GM11168 (cell line): ENCODE data around the gene STIL.
"Not testable (repeated sequence)": the region's sequence is repeated elsewhere in the genome, so short reads cannot be mapped to it uniquely, and the experiment has no call there.

Experiments
- in situ Hi-C: fragments of 300-500 bp; cut with MboI; formaldehyde crosslinking; loops from one replicate; pipeline ENCODE4 v1.12.0; 2022; ENCODE audit warnings: low sequenced_read_pairs; ENCODE audit not compliant: unreplicated experiment

The STIL gene

DNA sequence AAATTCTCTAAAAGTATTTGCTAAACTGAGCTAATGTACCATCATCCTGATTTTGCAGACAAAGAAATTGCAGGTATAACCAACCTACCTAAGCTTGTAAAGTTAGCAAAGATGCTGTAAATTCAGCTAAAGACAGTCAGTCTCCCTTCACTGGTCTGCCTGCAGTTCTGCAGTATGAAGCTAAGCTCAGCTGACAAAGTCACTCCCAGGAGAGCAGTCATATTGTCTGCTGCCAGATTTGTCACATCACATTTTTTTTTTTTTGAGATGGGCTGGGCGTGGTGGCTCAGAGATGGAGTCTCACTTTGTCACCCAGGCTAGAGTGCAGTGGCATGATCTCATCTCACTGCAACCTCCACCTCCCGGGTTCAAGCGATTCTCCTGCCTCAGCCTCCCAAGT lies 10.7 kb upstream of the STIL start:
- in situ Hi-C loops: no loop called here

DNA sequence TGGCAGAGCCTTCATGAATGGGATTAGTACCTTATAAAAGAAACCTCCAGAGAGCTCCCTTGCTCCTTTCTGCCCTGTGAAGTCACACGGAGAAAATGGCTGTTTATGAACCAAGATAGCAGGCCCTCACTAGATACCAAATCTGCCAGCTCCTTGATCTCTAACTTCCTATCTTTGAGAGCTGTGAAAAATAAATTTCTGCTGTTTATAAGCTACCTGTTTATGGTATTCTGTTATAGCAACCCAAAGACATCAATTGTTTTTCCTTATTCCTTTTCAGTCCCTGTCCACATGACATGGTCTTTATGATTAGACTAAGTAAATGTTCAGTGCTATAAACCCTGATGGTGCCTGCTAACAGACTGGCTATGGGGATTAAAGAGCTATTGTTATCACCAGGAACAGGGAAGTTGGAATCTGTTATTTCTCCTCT lies 9.7 kb upstream of the STIL start:
- in situ Hi-C loops: no loop called here

DNA sequence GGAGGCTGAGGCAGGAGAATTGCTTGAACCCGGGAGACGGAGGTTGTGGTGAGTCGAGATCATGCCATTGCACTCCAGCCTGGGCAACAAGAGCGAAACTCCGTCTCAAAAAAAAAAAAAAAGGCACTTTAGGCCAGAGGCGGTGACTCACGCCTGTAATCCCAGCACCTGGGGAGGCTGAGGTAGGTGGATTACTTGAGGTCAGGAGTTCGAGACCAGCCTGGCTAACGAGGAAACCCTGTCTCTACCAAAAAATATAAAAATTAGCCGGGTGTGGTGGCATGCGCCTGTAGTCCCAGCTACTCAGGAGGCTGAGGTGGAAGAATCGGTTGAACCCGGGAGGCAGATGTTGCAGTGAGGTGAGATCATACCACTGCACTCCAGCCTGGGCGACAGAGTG lies 6.0 kb upstream of the STIL start:
- in situ Hi-C loops: not testable (repeated sequence)

DNA sequence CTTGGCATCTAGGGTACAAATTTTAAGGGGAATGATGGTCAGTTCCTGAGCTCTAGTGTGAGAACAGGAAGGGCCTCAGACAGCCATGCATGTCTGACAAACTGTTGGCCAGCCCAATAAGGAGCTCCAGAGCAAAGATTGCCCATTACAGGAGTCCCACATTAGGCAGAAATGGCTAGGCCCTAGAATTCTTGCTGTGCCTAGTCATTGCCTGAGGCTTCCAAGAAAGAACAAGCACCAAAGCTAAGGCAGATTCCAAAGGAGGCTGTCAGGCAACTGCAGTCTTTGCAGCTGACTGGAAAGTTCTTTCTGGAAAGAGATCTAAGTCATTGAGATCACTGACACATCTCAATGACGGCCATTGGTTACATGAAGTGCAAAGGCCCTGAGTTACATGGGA lies 3.9 kb upstream of the STIL start:
- in situ Hi-C loops: no loop called here

DNA sequence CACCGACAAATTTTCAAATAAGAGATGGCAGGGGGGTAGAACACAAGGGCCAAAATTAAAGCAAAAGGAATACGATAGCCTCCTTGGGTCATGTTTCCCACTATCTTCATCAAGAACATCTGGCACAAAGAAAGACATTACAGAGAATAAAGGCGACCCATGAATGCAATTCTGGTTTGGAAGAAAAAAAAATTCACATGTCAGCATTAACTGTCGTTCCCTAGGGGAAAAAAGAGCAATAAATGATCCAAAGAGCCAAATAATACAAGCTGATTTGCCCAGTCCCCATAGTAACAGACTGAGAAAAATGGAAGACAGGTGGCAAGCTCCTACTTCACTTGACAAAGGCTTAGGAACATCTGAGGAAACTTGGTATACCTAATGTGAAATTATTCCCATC lies 4.5 kb downstream of the STIL start:
- in situ Hi-C loops: no loop called here

DNA sequence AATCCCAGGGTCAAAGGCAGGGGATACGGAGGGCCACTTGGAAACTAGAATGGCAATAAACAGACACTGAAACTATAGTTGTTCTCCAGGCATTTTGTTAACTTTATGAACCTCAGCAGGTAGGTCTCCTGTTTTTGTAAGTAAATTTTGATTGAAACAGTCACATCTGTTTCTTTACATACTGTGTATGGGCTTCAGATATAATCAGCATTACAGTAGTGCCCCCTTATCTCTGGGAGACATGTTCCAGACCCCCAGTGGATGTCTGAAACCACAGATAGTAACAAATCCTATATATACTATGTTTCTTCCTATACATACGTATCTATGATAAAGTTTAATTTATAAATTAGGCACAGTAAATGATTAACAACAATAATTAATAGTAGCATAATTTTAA lies 11.5 kb downstream of the STIL start:
- in situ Hi-C loops: no loop called here

DNA sequence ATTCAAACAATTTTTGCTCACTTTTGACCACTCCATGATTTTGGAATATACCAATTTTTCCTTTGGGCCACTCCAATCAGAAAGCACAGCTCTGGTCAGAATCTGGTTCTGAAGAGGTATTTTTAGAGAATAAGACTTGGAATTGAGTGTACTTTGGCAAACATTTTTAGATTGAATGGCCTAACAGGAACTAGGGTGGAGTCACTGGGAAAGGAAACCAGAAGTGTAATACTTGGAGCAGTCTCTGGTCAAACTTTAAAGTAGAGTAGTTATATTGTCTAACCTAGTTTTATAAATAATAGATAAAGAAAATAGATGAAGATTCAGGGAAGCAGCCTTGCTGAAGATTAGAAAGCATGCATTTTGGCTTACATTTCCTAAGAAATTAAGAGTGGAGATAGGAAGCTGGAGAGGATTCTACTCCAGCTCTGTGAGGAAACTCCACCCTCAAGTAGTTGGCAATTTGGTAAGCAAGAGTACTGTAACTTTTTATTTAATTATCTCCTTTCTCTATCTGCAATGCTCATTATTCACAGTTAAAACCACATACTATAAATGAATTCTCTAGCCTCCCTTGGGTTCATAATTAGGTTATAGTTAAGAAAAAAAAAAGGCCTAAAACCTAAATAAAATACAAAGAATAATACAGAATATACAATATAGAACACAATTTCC lies 15.8 kb downstream of the STIL start:
- in situ Hi-C loops: no loop called here

DNA sequence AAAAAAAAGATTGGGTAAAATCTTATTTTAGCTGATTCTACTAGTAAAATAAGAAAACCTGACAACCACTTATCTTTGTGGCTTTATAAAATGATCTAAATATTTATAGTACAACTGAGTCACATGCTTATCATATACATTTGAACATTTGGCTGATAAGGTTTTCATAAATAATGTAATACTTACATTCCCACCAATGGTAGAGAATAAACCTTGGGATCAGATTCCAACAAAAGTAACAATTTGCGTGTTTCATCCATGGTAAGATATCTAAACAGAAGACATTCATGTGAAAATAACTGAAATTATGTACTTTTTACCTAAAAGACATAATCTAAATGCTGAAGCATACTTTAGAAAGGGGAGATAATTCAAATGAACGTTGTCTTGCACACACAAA lies 18.4 kb downstream of the STIL start:
- in situ Hi-C loops: no loop called here

DNA sequence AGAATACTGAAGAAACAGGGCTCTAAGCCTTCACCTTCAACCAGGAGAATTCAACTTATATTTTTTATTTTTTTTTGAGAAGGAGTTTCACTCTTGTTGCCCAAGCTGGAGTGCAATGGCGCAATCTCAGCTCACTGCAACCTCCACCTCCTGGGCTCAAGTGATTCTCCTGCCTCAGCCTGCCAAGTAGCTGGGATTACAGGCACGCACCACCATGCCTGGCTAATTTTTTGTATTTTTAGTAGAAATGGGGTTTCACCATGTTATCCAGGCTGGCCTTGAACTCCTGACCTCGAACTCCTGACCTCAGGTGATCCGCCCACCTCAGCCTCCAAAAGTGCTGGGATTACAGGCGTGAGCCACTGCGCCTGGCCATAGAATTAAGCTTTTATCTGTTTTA lies 19.1 kb downstream of the STIL start:
- in situ Hi-C loops: not testable (repeated sequence)

DNA sequence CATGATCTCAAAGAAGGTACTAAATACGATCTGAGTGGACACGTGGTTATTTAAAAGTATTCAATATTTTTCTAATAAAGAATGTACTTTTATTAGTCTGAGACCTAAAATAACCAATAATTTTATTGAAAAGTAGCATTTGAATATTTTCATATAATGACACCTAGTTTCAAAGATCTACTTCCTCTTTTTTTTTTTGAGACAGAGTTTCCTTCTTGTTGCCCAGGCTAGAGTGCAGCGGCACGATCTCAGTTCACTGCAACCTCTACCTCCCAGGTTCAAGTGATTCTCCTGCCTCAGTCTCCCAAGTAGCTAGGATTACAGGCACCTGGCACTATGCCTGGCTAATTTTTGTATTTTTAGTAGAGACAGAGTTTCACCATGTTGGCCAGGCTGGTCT lies 25.8 kb downstream of the STIL start:
- in situ Hi-C loops: not testable (repeated sequence)

DNA sequence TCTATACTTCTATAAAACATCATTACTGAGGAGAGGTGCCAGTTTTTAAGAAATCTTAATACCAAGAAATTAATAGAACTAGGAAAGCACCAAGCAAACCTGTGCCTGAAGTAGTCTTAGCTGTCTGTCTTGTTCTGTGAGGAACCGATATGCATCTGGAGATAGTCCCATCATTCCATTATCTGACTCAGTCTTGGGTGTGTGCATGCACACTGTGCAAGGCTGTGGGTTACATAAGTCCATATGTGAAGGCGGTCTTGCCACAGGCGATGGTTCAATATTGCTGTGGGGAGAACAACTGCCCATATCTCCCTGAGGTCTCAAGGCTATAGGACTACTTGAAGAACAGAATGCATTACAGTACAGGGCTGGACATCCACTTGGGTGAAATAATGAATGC lies 33.8 kb downstream of the STIL start:
- in situ Hi-C loops: no loop called here

DNA sequence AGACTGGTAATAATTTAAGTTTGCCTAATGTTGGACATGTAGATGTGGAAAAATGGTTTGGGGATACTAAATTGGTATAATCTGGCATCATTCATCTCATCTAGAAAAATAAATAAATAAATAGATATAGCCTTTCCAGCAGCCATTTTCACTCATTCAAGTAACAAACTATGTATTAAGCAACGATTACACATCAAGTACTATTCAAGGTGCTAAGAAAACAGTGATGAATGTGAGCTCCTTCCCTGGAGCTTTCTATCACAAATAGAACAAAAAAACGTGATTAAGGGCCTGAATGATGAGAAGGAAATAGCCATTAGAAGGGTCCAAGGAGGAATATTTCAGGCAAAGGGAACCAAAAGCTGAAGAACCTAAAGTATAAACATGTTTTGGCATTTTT lies 37.1 kb downstream of the STIL start:
- in situ Hi-C loops: no loop called here

DNA sequence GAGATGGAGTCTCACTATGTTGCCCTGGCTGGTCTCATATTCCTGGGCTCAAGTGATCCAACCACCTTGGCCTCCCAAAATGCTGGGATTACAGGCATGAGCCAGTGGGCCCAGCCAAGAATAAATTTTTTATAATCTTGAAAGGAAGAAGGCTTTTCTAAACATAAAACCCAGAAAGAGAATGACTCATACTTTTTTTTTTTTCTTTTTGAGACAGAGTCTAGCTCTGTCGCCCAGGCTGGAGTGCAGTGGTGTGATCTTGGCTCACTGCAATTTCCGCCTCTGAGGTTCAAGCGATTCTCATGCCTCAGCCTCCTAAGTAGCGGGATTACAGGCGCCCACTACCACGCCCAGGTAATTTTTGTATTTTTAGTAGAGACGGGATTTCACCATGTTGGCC lies 38.1 kb downstream of the STIL start:
- in situ Hi-C loops: not testable (repeated sequence)

DNA sequence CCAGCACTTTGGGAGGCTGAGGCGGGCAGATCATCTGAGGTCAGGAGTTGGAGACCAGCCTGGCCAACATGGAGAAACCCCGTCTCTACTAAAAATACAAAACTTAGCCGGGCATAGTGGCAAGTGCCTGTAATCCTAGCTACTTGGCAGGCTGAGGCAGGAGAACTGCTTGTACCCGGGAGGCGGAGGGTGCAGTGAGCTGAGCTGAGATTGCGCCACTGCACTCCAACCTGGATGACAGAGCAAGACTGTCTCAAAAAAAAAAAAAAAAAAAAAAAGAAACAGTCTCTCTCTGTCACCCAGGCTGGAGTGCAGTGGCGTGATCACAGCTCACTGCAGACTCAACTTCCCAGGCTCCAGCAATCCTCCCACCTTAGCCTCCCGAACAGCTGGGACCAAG lies 48.4 kb downstream of the STIL start:
- in situ Hi-C loops: not testable (repeated sequence)

DNA sequence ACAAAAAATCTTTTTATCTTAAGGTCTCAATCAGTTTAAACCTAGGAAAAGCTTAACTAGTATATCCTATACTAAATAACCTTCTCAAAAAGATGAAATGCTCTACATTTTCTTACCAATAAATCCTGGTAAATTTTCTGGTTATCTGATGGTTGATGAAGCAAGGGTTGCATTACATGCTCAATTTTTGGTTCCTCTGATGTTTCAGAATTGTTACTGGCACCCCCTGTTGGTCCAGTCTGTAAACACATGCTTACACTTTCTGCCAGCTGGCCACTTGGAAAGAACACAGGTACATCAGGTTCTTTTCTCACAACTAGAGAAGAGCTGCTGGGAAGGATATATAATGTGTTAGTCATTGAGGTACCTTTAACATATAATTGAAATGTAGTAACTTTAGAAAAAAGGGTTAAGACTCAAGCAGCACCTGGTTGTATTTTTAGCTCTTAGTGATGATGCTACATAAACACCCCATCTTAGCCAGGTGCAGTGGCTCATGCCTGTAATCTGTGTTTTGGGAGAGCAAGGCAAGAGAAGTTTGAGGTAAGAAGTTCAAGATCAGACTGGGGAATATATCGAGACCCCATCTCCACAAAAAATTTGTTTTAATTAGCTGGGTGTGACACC lies 51.0 kb downstream of the STIL start:
- in situ Hi-C loops: no loop called here

DNA sequence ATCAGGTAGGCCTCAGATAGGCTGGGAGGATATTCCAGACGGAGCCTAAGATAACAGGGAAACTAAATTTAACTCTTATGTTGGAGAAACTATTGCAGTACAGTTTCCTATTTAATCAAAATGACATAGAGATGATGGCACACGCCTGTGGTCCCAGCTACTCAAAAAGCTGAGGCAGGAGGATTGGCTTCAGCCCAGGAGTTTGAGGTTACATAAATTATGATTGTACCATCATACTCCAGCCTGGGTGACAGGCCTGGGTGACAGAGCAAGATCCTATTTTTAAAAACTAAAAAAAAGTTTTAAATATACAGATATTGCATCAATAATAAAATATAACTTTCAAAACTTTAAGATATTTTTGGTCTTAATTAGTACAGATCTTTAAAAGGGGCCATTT lies 56.7 kb downstream of the STIL start:
- in situ Hi-C loops: no loop called here

DNA sequence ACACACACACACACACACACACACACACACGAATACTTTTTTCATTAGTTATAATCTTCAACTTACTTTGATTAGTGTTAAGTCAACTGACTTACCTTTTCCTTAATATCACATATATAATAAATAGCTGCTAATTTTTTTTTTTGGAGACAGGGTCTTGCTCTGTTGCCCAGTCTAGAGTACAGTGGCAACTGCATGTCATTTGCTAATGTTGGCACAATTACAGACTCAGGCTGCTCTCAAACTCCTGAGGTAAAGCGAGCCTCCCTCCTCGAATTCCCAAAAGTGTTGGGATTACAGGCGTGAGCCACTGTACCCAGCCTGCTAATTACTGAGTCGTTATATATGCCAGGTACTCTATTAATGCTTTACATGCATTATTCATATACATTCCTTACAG lies 61.2 kb downstream of the STIL start:
- in situ Hi-C loops: no loop called here

DNA sequence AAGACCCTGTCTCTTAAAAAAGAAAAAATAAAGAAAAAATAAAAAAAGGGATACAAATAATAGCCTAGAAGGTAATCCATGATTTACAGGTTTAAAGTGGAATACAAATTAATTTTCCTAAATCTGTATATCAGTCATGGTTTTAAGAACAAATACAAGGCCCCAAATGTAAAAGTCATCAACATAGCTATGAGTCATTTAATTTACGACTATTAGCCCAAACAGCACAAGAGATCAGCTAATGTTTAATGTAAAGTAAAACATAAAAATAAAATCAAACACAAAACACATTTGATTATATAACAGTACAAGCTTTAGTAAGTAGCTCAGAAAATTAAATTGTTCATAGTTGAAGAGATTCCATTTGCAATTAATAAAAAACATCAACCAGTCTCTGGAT lies 61.6 kb downstream of the STIL start:
- in situ Hi-C loops: no loop called here

DNA sequence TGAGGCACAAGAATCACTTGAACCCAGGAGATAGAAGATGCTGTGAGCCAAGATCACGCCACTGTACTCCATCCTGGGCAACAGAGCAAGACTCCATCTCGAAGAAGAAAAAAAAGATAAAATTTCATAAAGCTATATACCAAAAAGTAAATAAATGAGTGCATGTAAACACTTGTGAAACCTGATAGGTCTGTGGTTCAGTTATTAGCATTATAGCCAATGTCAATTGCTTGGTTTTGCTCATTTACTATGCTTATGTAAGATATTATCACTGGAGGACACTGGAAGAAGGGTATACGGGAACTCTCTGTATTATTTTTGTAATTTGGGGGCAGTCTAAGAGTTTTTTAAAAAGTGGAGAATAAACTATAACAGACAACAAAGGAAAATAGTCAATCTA lies 64.2 kb downstream of the STIL start:
- in situ Hi-C loops: no loop called here

DNA sequence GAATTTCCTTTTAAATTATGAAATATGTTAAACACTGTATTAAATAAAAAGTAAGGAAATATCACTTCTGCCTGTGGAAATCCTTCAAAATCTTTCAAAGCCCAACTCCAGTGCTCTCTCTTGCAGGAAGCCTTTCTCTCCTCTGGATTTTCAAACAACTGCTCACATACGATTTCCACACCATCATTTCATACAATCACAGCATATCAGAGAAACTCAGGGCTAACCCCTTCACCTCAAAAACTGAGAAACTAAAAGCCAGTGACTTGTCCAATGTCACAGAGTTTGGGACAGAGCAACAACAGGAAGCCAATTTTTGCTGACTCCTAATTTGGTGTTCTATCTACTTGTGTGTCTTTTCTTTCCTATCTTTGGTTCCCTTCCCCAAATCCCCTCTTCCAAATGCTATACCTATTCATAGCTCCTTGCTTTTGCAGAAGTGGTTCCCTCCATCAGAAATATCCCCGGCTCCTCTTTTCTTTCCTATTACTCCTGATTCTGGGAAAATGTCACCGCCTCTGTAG lies 69.5 kb downstream of the STIL start:
- in situ Hi-C loops: no loop called here

DNA sequence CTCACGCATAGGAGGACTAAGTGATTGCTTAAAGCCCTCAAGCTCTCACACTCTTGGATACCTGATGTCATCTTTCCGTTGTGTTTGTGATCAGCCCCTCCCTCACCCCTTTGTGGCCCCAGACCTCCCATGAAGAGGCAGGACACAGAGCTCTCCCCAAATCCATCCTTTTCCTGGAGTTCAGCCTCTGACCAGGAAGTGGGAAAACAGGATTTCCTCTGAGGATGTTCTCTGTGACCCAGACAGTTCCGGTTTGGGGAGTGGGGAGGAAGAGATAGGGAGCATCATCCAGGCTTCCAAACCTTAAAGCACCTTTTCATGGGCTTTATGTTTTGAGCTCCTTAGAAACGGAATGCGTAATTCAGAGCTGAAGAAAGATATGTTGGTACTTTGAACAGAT lies 70.0 kb downstream of the STIL start:
- in situ Hi-C loops: no loop called here
